Measurements from ENCODE around the gene SEMG2.

GRCh38 chr20:45235995-45236394 is 14.8 kb downstream of the SEMG2 start:
- TF ChIP-seq EZH2 (IDR thresholded peaks at IDR 0.05; ENCODE audit: low read length) = no peak
- TF ChIP-seq CTCF (optimal IDR thresholded peaks at IDR 0.05 in 1 of 3, IDR thresholded peaks at IDR 0.05 in 1 of 3, conservative IDR thresholded peaks at IDR 0.05 in 1 of 3; ENCODE audit: extremely low read depth in 1 of 3, insufficient read depth in 2 of 3, low read length in 3 of 3) = peak; percentile 71 to 81 (median 72)

Measured in keratinocyte (primary cell).